HG03558 (cell line): ENCODE data around the gene CHRNA5.

Source experiments
- ATAC-seq: cut with Tn5 transposase; IDR thresholded peaks from one replicate; pipeline ENCODE4 v1.9.1; 2021; ENCODE audit warnings: moderate number of reproducible peaks; ENCODE audit not compliant: unreplicated experiment; ENCODE audit errors: extremely low read depth

CHRNA5 gene

GRCh38 chr15:78619022-78619950 lies 54.0 kb downstream of the CHRNA5 start:
- ATAC-seq: no peak

GRCh38 chr15:78620021-78620526 lies 54.8 kb downstream of the CHRNA5 start:
- ATAC-seq: no peak

GRCh38 chr15:78620527-78621421 lies 55.5 kb downstream of the CHRNA5 start, which contains the start of gene CHRNA3:
Gene CHRNA3, minus strand, starts transcription at chr15:78620996. Its CDS starts 202 bp downstream, at chr15:78620794.
- ATAC-seq: no peak

- ATAC-seq: no peak
Observed at GRCh38 chr15:78621810-78622402, 56.6 kb downstream of the CHRNA5 start.

- no peak for ATAC-seq
Observed at GRCh38 chr15:78623786-78624497, 58.6 kb downstream of the CHRNA5 start.

GRCh38 chr15:78624651-78625590 lies 59.6 kb downstream of the CHRNA5 start:
- no peak for ATAC-seq

GRCh38 chr15:78625606-78626280 lies 60.4 kb downstream of the CHRNA5 start:
- ATAC-seq: no peak

GRCh38 chr15:78626381-78626995 lies 61.2 kb downstream of the CHRNA5 start:
- no peak for ATAC-seq

GRCh38 chr15:78627348-78627747 lies 62.0 kb downstream of the CHRNA5 start:
- ATAC-seq: no peak

GRCh38 chr15:78628227-78628626 lies 62.9 kb downstream of the CHRNA5 start:
- ATAC-seq: no peak

- ATAC-seq: no peak
Observed at GRCh38 chr15:78629031-78629715, 63.9 kb downstream of the CHRNA5 start.

GRCh38 chr15:78629716-78630065 lies 64.4 kb downstream of the CHRNA5 start:
- no peak for ATAC-seq

GRCh38 chr15:78630886-78631633 lies 65.7 kb downstream of the CHRNA5 start:
- ATAC-seq: no peak

GRCh38 chr15:78633348-78633747 lies 68.0 kb downstream of the CHRNA5 start:
- no peak for ATAC-seq

GRCh38 chr15:78634210-78635145 lies 69.2 kb downstream of the CHRNA5 start:
- ATAC-seq: no peak
